ENCODE results near the gene FAM234B.

The FAM234B gene

GRCh38 chr12:13099844-13100604 is 55.8 kb downstream of the FAM234B start:
- TF ChIP-seq GATA2 (IDR thresholded peaks at IDR 0.05; ENCODE audit: low read depth, low read length) (0 out of 2 replicates have a peak, but pooled peaks have one; percentile 31), GATA3 (IDR thresholded peaks at IDR 0.05; ENCODE audit: low read depth, low read length) (no peak)

DNA sequence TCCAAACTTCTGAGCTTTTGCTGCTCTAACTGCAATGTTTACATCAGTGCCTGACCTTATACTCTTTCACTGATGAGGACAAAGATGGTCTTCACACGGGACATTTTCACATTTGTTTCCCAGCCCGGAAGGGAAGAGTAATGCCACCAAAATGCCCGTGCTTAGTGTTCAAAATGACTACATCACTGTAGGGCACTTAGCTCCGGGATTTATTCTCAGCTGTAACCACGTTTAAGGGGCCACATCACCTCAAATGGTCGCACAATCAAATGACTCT is 56.4 kb downstream of the FAM234B start:
- TF ChIP-seq GATA2 (IDR thresholded peaks at IDR 0.05; ENCODE audit: low read depth, low read length) (no peak), GATA3 (IDR thresholded peaks at IDR 0.05; ENCODE audit: low read depth, low read length) (no peak)

DNA sequence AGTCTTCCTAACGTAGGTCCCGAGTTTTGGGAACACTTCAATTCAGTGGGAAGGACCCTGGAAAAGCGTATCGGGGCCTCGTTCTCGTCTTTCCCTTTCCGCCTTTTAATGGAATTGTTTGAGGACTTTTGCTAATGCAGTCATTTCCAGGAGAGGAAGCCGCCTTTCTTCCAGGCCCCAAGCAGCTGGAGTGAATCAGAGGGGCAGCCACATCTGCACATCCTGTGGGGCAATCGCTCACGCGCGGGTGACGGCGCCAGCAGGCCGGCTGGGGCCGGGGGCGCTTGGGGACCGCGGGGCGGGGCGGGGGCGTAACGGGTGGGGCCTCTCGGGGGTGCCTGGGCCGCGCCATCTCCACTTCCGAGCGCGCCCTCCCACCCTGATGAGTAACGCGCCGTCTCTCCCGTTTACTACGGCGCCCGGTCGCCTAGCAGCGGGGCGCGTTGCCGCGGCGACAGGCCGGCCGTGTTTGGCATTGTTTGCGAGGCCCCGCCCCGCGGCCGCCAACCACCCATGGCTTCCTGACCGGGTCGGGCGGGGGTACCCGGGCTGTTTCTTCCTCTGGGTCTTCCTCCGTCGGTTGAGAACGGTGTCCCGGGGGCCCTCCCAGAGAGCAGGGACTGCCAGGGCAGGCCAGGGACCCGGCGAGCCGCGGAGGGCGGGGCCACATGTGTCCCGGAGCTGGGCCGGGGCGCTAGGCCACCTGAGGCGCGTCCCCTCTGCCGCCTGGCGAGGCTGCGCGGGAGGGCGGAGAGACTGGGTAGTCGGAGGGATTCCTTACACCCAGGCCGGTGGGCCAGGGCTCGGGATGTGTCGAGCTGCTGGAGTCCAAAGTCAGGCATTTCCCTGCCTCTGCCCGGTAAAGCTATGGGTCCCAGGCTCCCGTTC is 56.9 kb downstream of the FAM234B start:
- TF ChIP-seq GATA2 (IDR thresholded peaks at IDR 0.05; ENCODE audit: low read depth, low read length) (no peak), GATA3 (IDR thresholded peaks at IDR 0.05; ENCODE audit: low read depth, low read length) (no peak)

DNA sequence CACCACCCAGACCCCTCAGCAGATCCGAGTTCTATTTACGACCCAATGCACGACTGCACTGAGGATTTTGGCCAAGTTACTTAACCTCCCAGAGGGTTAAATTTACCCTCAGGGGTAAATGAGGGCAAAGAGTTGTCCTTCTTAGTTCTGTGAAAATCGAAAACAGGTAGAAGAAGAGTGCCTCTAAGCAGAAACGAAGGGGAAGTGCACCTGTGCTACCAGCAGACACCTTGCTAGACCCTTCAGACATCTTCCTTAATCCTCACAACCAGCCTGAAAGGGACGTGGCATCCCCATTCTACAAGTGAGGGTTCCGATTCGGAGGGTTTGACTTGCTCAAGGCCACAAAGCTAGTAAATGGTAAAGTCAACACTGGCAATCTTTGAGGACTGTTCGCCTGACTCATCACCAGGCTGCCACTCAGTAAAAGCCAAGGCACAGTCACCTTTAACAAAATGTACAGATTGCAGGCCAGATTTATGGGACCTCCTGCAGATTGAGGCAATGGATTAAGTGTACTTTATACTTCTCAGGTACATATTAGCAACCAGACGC is 57.7 kb downstream of the FAM234B start:
- no peak for TF ChIP-seq GATA3 (IDR thresholded peaks at IDR 0.05; ENCODE audit: low read depth, low read length)
- no peak for TF ChIP-seq GATA2 (IDR thresholded peaks at IDR 0.05; ENCODE audit: low read depth, low read length)

DNA sequence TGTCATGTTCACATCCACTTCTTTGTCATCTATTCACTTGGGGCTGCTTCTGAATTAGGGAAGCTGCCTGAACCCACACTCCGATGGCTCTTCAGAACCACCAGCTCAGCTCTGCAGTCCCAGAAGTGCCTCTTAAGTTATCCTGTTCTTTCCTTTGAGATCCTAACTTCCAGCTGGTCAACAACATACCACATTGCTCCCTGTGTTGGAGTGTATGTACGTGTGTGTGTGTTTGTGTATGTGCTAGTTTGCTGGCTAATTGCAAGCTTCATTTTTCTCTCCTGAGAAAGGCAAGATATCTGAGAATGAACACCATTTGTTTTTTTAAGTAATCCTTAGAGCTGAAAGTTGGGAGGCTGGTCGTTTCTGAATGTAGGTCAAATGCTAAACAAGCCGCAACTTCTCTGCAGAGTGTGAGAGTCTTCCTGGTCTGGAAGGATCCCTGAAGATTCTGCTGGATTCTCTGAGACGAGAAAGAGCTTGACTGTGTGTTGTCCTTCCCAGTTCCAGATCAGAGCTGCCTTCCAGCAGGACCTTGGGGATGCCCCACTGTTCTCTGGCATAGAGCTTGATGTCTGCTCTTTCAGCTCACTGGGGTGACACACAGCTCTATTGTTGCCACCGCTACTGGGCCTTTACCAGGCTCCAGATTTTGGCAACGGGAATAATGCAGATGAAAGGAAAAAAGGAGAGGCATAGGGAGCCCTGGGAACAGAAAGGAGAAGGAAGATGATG is 58.4 kb downstream of the FAM234B start:
- TF ChIP-seq GATA3 (IDR thresholded peaks at IDR 0.05; ENCODE audit: low read depth, low read length) (no peak), GATA2 (IDR thresholded peaks at IDR 0.05; ENCODE audit: low read depth, low read length) (no peak)

DNA sequence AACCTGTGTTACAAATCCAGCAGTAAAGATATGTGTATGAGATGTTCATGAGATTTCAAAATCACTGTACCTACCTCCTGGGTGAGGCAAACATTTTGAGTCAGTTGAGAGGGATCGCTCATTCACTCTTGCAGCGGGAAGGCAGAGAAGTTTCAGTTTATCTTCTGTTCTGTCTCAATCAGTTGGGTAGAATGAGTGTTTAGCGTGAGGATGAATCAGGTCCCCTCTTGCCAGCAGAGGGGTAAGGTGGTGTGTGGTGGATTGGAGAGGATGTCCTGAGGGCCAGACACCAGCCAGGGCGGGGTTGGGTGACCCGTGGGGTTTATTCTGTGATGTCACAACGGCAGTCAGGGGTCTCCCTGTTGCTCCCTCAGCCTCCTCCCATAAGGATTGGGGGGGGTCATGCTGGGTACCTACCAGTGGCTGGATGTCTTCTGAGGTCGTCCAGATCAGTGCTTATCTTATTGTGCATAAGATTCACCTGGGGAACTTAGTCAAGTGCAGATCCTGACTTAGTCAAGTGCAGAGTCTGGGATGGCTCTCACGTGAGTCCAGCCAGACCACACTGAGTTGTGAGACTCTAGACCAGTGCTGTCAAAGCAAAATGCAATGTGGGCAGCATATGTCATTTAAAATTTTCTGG is 59.3 kb downstream of the FAM234B start, which contains the start of gene GSG1:
GSG1 (minus strand) TSS at position 277 of the 643 bp plus-strand sequence; CDS start at position 122, 155 bp downstream.
- TF ChIP-seq GATA3 (IDR thresholded peaks at IDR 0.05; ENCODE audit: low read depth, low read length) (no peak), GATA2 (IDR thresholded peaks at IDR 0.05; ENCODE audit: low read depth, low read length) (no peak)

DNA sequence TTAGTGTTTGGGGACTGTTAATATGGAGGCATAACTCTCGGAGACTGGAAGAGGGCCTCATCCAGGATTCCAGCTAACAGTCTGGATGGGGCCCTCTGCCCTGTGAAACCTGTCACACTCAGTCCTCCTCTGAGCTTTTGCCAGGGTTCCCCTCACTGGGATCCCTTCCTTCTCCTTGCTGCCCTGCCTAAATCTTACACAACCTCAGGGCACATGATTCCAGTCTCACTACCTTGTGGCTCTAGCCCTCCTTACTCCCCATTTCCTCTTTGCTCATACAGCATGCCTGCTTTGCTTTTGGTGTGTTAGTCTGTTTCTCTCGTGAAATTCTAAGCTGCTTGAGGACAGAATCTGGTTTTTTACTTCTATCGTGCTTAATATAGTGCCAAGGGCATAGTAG is 60.2 kb downstream of the FAM234B start:
- TF ChIP-seq GATA3 (IDR thresholded peaks at IDR 0.05; ENCODE audit: low read depth, low read length) (no peak), GATA2 (IDR thresholded peaks at IDR 0.05; ENCODE audit: low read depth, low read length) (no peak)

DNA sequence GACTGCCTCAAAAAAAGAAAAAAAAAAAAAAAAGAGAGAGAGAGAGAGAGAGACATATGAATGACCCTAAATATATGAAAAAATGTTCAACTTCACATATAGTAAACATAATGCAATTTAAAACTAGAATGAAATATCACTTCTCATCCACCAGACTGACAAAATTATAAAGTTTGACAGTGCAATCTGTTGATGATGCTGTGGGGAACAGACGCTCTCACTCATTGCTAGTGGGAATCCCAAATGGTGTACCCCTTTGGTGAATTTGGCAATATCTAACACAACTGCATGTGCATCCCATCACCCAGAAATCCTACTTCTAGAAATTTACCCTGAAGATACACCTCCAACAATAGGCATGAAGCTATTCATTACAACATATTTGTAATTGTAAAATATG is 61.6 kb downstream of the FAM234B start:
- TF ChIP-seq GATA2 (IDR thresholded peaks at IDR 0.05; ENCODE audit: low read depth, low read length) (no peak), GATA3 (IDR thresholded peaks at IDR 0.05; ENCODE audit: low read depth, low read length) (no peak)

DNA sequence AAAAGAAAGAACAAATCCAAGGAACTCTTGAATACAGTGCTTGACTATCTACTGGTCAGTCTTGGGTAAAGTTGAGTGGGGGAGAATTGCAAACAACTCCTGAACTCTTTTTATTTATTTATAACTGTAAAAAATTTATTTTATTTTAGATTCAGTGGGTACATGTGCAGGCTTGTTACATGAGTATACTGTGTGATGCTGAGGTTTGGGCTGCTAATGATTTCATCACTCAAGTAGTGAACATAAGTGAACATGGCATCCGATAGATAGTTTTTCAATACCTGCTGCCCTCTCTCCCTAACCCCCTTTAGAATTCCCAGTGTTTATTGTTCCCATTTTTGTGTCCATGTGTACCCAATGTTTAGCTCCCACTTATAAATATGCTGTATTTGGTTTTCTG is 62.5 kb downstream of the FAM234B start:
- TF ChIP-seq GATA2 (IDR thresholded peaks at IDR 0.05; ENCODE audit: low read depth, low read length), result no peak

DNA sequence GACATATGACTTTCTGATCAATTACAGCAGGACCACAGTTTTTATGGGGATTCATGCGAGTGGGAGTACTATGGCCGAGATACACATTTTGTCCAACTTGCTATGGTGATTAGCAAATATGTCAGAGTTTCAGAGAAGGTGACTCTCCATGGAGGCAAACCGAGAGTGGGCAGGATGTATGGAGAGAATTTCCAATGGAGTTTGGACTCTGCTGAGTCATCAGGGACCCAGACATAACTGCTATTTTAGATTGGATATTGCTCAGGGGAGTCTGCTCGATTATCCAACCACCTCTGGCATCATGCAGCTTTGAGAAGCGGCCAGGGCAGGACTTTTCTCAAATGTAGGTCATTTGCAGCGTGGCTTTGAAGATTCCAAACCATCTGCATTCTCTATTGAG is 68.8 kb downstream of the FAM234B start:
- TF ChIP-seq GATA2 (IDR thresholded peaks at IDR 0.05; ENCODE audit: low read depth, low read length) (no peak), GATA3 (IDR thresholded peaks at IDR 0.05; ENCODE audit: low read depth, low read length) (no peak)

DNA sequence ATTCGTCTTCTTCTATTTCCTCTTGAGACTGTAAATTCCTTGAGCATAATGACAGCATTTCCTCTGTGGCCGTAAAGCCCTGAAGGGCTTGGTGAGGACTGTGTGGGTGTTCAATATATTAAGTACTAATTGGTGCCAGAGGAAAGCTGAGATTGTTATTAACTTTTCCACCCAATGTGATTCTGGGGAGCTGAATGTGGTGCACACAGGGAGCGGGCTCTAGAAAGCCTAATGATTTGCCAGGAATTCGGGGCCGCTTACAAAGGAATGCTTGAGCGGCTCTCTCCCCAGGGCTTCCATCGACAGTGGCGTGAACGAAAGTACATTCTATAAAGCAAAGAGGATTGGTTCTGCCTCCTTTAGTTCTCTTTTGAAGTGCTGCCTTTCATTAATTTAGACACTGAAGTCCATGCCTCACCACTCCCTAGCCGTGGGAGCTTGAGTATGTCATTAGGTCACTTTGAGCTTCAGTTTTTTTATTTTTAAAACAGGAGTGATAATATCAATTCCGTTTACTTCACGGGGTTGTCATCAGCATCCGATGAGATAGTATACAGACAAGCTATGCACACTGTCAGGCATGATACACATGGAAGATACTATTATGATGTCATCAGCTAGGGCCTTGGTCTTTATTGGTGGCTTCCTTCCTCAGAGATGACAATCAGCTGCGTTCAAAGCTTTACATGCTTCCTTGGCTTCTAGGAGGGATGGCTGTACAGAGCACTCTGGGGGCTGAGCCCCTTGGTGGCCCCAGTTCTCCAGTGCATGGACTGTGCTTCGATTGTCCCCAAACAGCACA is 70.3 kb downstream of the FAM234B start:
- TF ChIP-seq GATA2 (IDR thresholded peaks at IDR 0.05; ENCODE audit: low read depth, low read length) (no peak), GATA3 (IDR thresholded peaks at IDR 0.05; ENCODE audit: low read depth, low read length) (no peak)

GRCh38 chr12:13116259-13116658 is 72.1 kb downstream of the FAM234B start:
- TF ChIP-seq GATA3 (IDR thresholded peaks at IDR 0.05; ENCODE audit: low read depth, low read length), result no peak
- no peak for TF ChIP-seq GATA2 (IDR thresholded peaks at IDR 0.05; ENCODE audit: low read depth, low read length)

GRCh38 chr12:13117029-13117428 is 72.8 kb downstream of the FAM234B start:
- TF ChIP-seq GATA3 (IDR thresholded peaks at IDR 0.05; ENCODE audit: low read depth, low read length), result no peak
- no peak for TF ChIP-seq GATA2 (IDR thresholded peaks at IDR 0.05; ENCODE audit: low read depth, low read length)
